Bladder microvascular endothelial cell (primary cell): Measurements from ENCODE around the gene GPATCH2. TPM values are rescaled to one million over a fixed set of nuclear protein-coding genes. Genes with fewer than 3 reads are reported as not detected.

Experiments used
- total RNA-seq: library from RNA; depleted of rRNA; stranded (reverse); fragments of >200 nt; gene quantifications from 2 replicates; pipeline ENCODE4 v1.2.3, GENCODE V29; 2014

GPATCH2 gene
- 8.7 and 21.6 TPM in 2 replicates for total RNA-seq

DNA sequence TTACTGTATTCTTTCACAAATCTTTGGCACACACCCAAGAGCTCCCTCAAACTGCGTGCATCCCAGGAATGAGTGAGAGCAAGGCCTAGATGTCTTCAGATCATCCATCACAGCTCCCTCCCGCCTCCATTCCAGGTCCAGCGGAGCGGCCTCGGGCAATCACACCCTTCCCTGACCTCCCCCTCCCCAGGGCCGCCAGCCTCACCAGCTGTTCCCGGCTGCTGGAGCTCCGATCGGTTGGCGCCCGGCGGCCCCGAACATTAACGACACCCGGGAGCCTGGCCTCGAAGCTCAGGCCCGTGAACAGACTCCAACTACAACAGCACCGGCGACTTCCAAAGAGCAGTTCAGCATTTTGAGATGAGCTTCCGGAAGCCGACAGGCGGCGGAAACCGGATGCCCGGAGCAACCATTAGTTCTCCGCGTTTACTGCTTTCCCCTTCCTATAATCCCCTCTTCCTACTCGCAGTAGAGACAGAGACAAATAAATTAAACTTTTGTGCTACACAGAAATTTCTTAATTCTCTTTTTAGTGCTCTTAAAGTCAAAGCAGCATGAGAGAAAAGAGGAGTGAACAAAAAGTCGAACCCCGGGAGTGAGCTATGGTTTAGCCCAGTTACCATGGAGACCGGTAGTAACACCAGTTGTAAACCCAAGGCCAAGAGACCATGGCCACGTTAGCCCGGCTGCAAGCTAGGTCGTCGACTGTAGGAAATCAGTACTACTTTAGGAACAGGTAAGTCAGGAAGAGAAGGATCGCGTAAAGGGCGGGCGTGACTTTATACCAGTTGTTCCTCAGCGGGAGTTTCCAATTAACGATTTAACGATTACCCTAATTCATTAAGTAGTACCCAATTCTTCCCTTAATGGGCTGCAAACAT, at the start of gene GPATCH2, which contains the start of gene SPATA17:
Gene GPATCH2 (minus strand): TSS at position 380 of the 881 bp plus-strand sequence. CDS start 119 bp downstream, at position 261.
Gene SPATA17 (plus strand): TSS at position 634 of the 881 bp plus-strand sequence. CDS start 35 bp downstream, at position 669.

Other genes with a start within 250 kb of the GPATCH2 start
- gene SPATA17, start 254 bp upstream of the GPATCH2 start, total RNA-seq = 0.06 TPM in 1 of 2 replicates, not detected in the other